HG03159 (cell line): Measurements from ENCODE around the gene REPIN1.

Experiments used
- ATAC-seq: cut with Tn5 transposase; IDR thresholded peaks from one replicate; pipeline ENCODE4 v1.9.1; 2021; ENCODE audit warnings: mild to moderate bottlenecking, moderate library complexity; ENCODE audit not compliant: unreplicated experiment

Gene REPIN1

GRCh38 chr7:150420242-150420641 lies 51.6 kb downstream of the REPIN1 start:
- ATAC-seq, result no peak

GRCh38 chr7:150420987-150421674 lies 52.5 kb downstream of the REPIN1 start:
- peak; percentile 96 for ATAC-seq

GRCh38 chr7:150421831-150422230 lies 53.2 kb downstream of the REPIN1 start:
- ATAC-seq, result no peak
